NCI-H2227 (cell line): ENCODE measurements around the gene SLC9A5.

Experiments
- DNase-seq: peaks from one replicate; lab custom pipeline; 2025; ENCODE audit not compliant: unreplicated experiment; lab: John Stamatoyannopoulos, UW

SLC9A5 gene

DNA sequence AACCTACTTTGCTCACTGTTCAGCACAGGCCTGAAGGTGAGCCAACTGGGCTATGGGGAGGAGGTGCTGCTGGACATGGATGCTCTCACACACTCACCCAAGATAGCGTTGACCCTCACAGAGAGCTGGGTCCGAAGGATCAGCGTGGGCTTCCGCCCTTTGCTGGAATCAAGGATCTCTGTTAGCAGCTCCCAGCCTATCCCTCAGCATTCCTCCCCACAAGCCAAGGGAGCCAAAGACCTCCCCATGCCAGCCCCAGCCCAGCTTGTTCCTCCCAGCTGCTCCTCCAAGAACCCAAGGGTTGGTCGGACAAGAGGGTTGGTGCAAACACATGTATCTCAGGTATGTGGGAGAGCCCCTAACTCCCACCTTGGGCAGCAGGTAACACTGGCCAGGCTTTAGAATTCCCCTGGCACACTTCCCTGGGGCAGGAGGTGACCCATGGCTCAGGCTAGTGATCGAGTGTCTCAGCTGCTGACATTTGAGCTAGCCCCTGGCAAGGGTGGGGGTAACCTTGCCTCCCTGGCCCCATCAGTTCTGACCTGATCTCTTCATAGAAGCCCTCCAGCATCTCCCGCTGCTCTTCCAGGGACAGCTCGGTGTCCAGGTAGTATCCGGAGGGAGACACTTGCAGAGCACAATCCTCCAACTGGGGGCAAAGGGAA is 9.8 kb upstream of the SLC9A5 start:
- DNase-seq = no peak

DNA sequence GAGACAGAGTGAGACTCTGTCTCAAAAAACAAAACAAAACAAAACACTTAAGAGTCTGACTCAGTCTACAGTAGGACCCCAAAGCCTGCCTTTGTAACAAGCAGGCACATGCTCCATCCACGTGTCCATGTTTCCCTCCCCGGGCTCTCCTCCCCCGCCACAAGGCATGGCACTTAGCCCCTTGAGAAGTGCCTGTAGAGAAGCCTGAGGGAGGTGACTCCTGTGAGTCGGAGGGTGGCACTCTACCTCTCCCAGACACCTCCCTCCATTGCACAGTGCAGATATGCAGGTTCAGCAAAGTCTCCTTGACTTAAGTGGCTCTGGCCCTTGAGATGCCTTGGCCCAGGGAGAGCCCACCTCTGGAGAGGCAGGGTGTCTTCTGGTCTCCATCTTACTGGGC is 8.3 kb upstream of the SLC9A5 start:
- no peak for DNase-seq

DNA sequence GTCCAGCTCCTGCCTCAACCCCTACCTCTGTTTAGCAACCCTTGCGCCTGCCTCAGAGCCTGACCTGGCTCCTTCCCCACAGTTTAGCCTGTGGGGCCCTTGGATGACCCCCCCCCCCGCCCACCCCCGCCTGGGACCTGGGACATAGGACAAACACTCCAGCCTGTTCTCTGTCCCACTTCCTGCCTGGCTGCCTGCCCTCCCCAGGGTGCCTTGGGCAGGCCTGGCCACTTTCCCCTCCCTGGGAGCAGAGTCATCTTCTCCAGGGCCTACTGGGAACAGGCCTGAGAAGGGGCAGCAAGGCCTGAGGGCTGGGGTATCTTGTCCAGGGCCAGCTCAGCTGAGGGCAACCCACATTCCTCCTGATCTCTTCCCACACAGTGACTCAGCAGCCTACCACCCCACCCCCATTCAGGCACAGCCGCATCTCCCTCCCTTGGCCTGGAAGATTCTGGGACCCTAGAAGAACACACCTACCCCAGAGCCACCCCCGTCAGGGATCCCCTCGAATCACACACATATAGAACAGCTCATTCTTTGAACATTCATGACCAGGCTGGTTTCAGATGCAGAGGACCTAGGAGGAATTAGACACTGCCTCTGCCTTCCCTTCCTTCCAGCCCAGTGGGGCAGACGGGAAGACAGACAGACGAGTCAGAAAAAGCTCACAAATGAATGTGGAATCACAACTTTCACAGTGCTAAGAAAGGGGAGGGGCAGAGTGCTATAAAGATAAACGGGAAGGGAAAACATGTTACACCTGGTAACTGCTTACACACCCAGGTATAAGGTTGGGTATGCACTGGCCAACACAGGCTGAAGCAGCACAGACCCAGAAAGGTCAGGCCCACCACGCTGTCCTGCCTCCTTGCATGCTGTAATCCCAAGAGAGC is 7.5 kb upstream of the SLC9A5 start:
- no peak for DNase-seq

DNA sequence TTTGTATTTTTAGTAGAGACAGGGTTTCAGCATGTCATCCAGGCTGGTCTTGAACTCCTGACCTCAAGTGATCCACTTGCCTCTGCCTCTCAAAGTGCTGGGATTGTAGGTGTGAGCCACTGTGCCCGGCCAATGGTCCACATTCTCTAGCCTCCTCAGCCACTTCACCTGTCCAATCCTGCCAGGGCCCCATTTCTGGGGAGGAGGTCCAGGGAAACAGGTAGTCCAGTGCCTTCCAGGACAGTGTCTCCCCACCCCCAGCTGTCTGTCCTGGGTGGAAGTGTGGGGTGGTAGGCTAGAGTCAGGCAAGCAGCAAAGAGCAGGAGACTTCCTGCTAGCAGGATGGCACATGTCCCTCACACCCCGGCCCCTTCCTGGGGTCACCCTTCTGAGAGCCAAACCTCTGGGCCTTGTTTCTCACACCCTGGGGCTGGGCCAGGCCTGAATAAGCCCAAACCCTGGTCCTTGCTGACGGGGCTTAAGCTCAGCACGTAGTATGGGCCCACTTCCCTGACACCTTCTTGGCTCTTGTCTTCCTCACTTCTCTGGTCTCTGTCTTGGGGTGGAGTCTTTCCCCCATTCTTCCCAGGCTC is 6.5 kb upstream of the SLC9A5 start:
- DNase-seq = no peak

DNA sequence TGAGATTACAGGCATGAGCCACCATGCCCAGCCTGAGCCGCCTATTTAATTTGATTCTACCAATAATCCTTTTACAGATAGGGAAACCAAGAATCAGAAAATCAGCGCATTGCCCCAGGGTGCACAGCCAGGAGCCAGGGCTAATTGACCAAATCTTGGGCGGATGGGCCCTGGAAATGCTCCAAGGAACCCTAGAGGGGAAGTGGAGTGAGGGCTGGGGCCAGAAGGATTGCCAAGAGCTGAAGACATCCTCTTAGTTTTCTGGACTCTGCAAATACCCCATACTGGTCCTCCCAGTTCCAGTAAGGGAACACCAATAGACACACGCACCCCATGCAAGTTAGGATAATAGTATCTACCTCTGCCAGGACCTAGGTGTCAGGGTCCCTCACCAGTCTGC is 5.3 kb upstream of the SLC9A5 start:
- DNase-seq = no peak

DNA sequence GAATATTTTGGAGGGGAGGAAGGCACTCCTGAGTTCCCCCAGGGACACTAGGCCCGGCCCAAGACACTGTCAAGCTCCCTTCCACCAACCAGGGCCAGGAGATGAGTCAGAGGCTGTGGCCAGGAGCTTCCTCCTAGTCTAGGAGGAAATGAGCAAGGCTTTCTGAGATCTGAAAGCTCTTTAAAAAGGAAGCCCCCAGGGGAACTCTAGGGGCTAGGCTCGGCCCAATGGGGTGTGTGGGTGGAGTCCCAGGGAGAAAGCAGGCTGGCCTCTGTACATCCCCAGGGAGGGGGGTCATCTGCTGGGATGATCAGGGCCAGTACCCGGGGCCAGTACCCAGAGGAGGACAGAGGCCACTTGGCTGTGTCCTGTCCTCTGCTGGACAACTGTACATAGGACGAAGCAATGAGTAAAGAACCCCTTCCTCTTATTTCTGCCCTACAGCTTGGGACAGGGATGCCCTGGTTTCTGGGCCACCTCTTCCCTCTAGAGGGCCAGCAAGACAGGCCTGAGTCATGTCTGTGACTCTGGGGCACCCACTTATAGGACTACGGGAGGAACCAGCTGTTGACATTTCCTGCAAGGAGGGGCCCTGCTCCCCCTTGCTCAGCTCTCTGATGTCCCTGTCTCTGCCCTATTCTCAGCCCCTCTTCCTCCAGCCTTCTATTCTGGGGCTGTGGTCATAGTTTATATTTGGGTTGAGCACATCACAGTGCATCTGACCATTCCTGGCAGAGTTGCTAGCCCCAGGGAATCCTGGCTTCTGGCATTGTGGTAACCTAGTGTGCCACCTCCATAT is 4.2 kb upstream of the SLC9A5 start:
- DNase-seq = no peak

DNA sequence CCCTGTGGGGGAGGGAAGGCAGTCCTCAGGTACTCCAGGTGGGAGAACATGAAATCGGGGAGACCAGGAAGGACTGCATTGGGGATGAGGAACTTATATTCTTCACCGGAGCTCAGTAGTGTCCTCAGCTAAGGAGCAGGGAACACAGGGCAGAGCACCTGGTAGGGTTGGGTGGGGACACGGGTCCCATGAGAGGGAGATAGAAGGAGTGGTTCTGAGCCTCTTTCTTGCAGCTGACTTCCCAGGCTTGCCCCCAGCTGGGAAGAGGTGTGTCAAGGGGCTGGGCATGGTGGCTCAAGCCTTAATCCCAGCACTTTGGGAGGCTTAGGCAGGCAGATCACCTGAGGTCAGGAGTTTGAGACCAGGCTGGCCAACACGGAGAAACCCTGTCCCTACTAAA is 3.6 kb upstream of the SLC9A5 start:
- DNase-seq = no peak

DNA sequence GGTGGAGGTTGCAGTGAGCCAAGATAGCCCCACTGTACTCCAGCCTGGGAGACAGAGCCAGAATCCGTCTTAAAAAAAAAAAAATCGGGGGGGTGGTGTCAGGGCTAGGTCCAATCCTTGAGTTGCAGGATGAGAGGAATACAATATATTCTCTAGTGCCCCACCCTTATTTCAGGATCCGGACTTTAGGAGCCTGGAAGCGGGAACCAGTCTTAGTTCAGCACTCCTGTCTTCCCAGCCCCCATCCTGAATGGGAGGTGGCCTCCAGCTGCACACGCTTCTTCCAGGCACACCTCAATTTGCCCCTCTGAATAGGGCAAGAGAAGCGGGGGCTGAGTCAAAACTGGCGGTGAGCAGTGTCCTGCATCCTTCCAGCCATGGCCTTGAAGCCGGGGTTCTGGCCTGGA is 3.1 kb upstream of the SLC9A5 start:
- no peak for DNase-seq

DNA sequence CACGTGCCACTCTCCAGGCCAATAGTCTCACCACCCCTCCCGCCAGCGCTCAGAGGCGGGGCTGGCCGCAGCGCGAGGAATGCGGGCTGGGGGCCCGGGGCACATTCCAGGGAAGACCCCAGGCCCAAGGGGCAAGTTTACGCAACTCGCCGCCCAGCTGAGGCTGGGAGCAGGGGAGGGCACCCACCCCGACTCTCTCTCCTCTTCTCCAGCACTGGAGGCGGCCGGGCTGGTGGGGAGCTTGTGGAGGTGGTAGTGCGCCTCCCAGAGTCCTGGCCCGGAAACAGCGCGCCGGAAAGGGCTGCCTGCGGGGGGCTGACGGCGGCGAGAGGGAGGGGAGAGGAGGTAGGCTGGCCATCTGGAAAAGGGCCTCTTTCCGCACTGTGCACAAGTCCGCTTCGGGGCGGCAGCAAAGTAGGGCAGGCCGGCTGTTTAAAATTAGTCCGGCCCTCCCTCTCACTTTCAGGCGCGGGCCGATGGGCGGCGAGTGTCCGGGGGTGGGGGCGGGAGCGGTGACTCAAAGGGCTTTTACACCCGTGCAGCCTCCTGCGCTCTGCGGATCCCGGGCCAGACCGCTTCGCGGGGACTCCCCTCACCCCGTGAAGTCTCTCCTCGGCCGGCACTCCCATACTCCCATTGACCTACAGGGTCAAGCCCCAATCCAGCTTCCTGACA is 2.6 kb upstream of the SLC9A5 start:
- peak; percentile 74 for DNase-seq

DNA sequence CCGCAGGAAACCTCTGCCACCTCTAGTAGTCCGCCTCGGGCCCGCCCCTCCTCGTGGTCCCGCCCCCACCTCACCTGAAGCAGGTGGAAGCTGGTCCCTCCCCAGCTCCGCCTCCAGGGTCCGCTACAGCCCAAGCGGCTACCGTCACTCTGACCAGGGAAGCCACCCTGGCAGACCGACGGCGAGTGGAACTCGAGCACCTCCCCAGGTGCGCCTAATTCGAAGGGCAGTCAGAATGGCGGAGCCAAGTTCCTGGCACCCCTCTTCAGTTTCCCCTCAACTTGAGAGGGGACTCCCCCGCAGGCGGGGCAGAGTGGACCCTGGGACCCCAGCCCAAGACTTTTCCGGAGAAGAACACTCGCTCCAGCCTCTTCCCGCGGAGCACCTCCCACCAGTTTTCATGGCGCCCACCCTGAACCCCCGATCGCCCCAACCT is 2.0 kb upstream of the SLC9A5 start:
- peak; percentile 39 for DNase-seq

DNA sequence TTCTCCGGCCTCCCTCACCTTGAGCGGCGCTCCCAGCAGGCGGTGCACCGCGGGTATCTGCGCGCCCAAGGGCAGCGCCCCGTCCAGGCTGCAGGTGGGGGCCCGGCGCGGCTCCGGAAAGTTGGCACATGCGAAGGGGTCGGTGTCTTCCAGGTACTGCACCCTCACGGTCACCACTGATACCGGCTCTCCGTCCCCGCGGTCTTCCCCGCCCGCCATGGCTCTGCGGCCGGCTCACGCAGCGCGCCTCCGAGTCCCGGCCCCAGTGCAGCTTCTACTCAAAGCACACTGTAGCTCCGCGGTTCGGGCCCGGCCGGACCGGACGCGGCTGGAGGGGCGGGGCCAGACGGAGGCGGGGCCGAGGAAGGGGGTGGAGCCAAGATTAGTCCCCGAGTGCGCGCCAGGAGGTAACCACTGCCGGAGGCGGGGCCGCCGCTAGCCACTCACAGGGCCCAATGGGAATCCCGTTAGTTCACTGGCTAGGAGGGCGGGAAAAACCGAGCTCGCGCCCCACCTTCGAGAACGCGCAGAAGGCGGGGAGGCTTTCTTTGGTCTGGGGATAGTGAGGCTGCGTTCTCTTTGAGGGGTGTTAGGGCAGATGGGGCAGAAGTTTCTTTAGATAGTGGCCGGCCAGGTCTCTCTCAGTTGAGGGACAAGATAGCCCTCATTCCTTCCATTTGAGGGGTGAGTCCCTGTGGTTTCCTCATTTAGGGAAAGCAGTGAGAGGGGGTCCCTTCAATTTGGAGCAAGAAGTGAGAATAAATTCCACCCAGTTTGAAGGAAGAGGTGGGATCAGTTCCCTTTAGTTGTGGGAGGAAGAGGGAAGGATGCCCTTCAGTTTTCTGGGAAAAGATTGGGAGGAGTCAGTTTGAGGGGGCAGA is 1.3 kb upstream of the SLC9A5 start, which contains the start of gene FHOD1:
FHOD1 (minus strand) TSS at position 290 of the 881 bp plus-strand sequence; CDS start at position 219, 71 bp downstream.
- peak; percentile 94 for DNase-seq

DNA sequence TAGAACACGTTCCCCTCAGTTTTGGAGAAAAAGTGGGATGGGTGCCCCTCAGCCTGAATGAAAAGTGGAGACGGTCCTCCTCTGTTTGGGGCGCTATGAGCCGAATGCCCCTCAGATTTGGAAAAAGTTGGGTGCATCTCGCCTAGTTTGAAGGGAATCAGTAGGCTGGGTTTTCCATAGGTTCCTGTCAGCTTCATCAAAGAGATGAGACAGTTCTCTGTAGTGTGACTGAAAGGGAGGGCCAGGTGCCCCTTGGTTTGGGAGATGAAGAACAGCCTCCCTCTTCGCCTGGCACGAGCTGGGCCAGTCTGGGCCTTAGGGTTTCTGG is 742 bp upstream of the SLC9A5 start:
- no peak for DNase-seq

DNA sequence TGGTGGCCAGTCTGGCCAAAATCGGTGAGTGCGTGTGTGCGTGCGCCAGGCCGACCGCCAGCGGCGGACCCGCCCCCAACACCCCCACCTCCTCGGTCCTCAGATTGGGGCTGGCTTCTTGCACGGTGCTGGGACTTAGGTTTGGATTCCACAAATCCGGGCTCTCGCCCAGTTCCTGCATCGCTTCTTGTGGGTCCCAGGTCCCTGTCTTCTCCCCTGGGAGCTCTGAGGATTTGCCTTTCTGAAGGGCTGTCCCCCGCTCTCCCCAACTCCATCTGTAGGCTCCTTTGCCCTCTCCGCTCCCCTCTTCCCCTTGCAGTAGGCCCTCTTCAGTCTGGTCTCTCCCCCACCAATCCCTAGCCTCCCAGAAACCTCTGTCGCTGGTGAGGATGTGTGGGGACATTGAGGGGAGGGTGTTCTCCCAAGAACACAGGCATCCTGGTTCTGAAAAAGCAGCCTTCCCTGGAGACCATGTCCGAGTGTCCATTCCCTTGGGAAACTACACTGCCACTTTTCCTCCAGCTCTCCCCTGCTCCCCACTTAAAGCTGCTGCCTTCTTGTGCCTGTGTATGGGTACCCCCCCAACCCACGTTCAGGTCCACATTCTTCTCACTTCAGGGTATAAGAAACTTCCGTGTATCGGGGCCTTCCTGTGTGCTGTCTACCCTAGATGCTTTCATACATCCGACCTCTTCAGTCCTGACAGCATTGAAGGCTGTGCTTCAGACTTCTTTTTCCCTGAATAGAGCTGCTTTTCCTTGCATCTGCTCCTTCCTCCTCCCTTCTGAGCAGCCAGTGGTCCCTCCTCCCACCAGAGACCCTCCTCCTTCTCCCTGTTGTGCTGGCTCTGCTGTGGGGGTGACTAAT is 632 bp downstream of the SLC9A5 start:
- DNase-seq = peak; percentile 38

DNA sequence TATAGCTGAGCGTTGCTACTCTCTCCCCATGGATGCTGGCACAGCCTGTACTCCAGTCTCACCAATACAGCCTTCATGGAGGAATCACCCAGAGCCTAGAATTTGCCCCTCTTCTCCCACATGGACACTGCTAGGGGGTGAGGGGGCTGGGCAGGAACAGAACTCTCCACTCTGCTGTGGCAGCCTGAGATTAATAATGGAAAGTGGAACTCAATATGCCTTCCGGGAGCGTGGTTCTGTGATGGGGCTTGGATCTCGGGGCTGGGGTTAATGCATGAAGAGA is 1.2 kb downstream of the SLC9A5 start:
- DNase-seq = no peak

DNA sequence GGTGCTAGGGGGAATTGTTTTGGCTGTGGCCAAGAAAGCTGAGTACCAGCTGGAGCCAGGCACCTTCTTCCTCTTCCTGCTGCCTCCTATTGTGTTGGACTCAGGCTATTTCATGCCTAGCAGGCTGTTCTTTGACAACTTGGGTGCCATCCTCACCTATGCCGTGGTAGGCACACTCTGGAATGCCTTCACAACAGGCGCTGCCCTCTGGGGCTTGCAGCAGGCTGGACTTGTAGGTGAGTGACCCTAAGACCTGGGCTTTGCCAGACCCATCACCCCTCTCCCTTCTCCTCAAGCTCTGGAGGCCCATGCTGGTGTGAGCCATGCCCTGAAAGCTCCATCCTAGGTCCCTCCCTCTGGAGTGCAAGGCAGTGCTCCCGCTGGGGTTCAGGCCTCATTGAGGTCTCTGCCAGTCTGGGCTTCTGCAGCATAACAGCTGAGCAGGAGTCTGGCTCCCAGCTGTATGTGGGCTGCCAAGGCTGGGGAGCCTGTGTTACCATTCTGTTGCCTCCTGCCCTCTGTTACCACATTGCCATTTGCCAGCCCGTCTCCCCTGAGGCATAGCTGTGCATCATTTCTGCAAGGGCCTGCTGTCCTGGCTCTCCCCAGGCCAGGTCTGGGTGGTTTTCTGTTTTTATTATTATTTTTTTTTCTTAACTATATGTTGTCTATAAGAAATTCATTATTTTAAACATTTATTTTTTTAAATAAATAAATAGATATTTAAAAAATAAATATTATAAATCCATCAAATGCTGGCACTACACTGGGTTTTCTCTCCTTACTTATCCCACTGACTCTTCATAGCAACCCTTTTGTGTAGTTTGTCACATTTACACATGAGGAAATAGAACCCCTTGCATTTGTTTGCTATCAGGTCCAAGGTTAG is 4.1 kb downstream of the SLC9A5 start:
- DNase-seq = no peak

DNA sequence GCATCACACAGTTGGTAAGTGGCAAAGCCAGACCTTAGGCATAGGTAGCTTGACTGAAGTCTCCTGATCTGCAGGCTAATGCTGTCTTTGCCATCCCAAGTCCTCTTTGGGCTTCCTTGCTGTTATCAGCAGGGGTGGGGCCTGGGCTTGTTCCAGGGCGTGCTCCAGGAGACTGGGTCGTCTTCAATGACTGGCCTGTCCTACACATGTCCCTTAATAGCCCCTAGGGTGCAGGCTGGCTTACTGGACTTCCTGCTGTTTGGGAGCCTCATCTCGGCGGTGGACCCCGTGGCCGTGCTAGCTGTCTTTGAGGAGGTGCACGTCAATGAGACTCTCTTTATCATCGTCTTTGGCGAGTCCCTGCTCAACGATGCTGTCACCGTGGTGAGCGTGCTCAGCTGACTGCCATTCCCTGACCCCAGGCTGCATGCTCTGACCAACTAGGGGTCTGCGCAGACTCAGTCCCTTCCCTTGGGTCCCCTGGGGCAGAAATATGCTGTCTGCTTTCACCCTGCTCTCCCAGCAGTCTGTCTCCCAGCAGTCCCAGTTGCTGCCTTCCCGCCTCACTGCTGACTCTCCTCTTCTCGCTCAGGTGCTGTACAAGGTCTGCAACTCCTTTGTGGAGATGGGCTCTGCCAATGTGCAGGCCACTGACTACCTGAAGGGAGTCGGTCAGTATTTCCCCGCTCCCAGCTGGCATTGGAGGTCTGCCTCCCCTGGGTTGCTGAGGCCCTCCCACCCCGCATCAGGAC is 6.2 kb downstream of the SLC9A5 start:
- DNase-seq = no peak

DNA sequence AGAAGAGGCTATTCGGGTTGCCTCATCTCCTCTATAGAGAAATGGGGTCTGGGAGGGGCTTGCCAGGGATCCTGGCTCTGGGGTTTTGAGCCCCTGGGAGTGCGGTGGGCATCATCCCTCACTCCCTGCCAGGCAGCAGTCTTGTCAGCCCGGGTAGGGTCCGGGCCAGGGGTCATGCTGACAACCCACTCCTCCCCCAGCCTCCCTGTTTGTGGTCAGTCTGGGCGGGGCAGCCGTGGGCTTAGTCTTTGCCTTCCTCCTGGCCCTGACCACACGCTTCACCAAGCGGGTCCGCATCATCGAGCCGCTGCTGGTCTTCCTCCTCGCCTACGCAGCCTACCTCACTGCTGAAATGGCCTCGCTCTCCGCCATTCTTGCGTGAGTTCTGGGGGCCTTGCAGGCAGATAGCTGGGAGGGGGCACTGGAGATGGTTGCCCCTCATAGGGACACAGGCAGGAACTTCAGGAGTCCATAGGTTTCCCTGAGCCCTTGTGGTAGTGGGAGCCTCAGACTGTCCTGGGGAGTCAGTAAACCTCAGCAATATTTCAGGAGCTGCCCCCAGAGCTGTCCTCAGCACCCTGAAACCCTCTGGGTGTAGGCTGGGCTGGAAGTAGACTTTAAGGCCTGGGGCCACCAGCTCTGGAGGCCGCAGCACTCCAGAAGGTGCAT is 6.9 kb downstream of the SLC9A5 start:
- DNase-seq = no peak
